Measurements from ENCODE around the gene LRPPRC. TPM values are rescaled to one million over a fixed set of nuclear protein-coding genes. Genes with fewer than 3 reads are reported as not detected.
A peak's percentile ranks its signal among the peaks of the same experiment; 100 is the strongest.

LRPPRC gene
- total and polyA plus RNA-seq, 2 donors from 2014 or later: 66.2 to 71.3 TPM

- Histone ChIP-seq H3K36me3 (ENCODE audit: control insufficient read depth in 2 of 3, insufficient read depth in 3 of 3, low read length in 3 of 3) (peaks cover 0 to 28% (median 18%) of the 10 kb centered on the region in 3 donors), H3K9ac (ENCODE audit: low read length in 3 of 3) (no peak overlapping the region), H3K27me3 (ENCODE audit: control insufficient read depth, insufficient read depth, low read length) (no peaks in the 10 kb centered on the region), H3K9me3 (ENCODE audit: control insufficient read depth in 2 of 3, insufficient read depth in 1 of 3, low read length in 3 of 3) (no peaks in the 10 kb centered on the region), H3K4me1 (ENCODE audit: control insufficient read depth in 2 of 3, insufficient read depth in 2 of 3, low read depth in 1 of 3, low read length in 3 of 3) (no peaks in the 10 kb centered on the region), H3K27ac (ENCODE audit: low read depth in 2 of 2, low read length in 2 of 2) (no peak overlapping the region), H3K4me3 (ENCODE audit: low read length in 3 of 3) (no peak overlapping the region)
- TF ChIP-seq CTCF (IDR thresholded peaks at IDR 0.05; ENCODE audit: borderline replicate concordance, extremely low read depth, insufficient read depth): no peak
- FAIRE-seq (no peak), DNase-seq (no peak)
- intact Hi-C loops (cut with DNase I): no loop called here
Observed at GRCh38 chr2:43899589-43899988, 96.2 kb downstream of the LRPPRC start.

- DNase-seq (no peak), FAIRE-seq (no peak)
- Histone ChIP-seq H3K36me3 (ENCODE audit: control insufficient read depth in 2 of 3, insufficient read depth in 3 of 3, low read length in 3 of 3) (peaks cover 0 to 30% (median 19%) of the 10 kb centered on the region in 3 donors), H3K9ac (ENCODE audit: low read length in 3 of 3) (no peak overlapping the region), H3K27me3 (ENCODE audit: control insufficient read depth, insufficient read depth, low read length) (no peaks in the 10 kb centered on the region), H3K4me1 (ENCODE audit: control insufficient read depth in 2 of 3, insufficient read depth in 2 of 3, low read depth in 1 of 3, low read length in 3 of 3) (no peaks in the 10 kb centered on the region), H3K27ac (ENCODE audit: low read depth in 2 of 2, low read length in 2 of 2) (no peak overlapping the region), H3K9me3 (ENCODE audit: control insufficient read depth in 2 of 3, insufficient read depth in 1 of 3, low read length in 3 of 3) (no peaks in the 10 kb centered on the region), H3K4me3 (ENCODE audit: low read length in 3 of 3) (no peak overlapping the region)
- TF ChIP-seq CTCF (IDR thresholded peaks at IDR 0.05; ENCODE audit: borderline replicate concordance, extremely low read depth, insufficient read depth): no peak
- intact Hi-C loops (cut with DNase I): no loop called here
Observed at GRCh38 chr2:43898838-43899346, 96.9 kb downstream of the LRPPRC start.

GRCh38 chr2:43898134-43898837, 97.5 kb downstream of the LRPPRC start:
- Histone ChIP-seq H3K36me3 (ENCODE audit: control insufficient read depth in 2 of 3, insufficient read depth in 3 of 3, low read length in 3 of 3) (peaks cover 0 to 36% (median 25%) of the 10 kb centered on the region in 3 donors), H3K4me1 (ENCODE audit: control insufficient read depth in 2 of 3, insufficient read depth in 2 of 3, low read depth in 1 of 3, low read length in 3 of 3) (no peaks in the 10 kb centered on the region), H3K9ac (ENCODE audit: low read length in 3 of 3) (no peak overlapping the region), H3K9me3 (ENCODE audit: control insufficient read depth in 2 of 3, insufficient read depth in 1 of 3, low read length in 3 of 3) (no peaks in the 10 kb centered on the region), H3K4me3 (ENCODE audit: low read length in 3 of 3) (no peak overlapping the region), H3K27me3 (ENCODE audit: control insufficient read depth, insufficient read depth, low read length) (no peaks in the 10 kb centered on the region), H3K27ac (ENCODE audit: low read depth in 2 of 2, low read length in 2 of 2) (no peak overlapping the region)
- TF ChIP-seq CTCF (IDR thresholded peaks at IDR 0.05; ENCODE audit: borderline replicate concordance, extremely low read depth, insufficient read depth): peak; percentile 35
- DNase-seq (peak in 3 of 5 donors; percentile 54 to 63 (median 55)), FAIRE-seq (no peak)
- intact Hi-C loops (cut with DNase I): no loop called here

Data from kidney (tissue), 14 donors.